Effector CD4-positive, alpha-beta T cell (primary cell): ENCODE results near the gene PRX.
"Not testable (repeated sequence)": the region's sequence is repeated elsewhere in the genome, so short reads cannot be mapped to it uniquely, and the experiment has no call there.

ENCODE experiments used
- DNase-seq: peaks from one replicate; pipeline ENCODE4 v3.0.0-alpha.2; 2020

PRX gene

GRCh38 chr19:40389404-40390083 is 23.6 kb downstream of the PRX start:
- DNase-seq, result no peak

- DNase-seq, result no peak
Observed at GRCh38 chr19:40388481-40388880, 24.7 kb downstream of the PRX start.

DNA sequence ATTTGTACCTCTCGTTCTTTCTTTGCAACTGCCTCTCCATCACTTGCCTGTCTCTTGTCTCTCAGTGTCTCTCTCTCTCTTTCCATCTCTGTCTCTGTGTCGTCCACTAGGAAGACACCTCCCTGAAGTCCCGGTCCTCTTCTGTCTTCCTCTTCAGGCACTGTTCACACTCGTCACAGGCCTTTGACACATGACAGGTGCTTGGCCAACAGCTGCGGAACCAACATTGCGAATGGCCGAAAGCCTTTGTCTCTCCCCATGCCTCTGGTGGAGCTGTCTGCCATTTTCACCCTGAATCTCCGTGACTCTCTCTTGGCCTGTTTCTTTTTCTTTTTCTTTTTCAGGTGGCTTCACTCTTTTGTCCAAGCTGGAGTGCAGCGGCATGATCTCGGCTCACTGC is 26.0 kb downstream of the PRX start:
- no peak for DNase-seq

GRCh38 chr19:40383668-40384248 is 29.4 kb downstream of the PRX start:
- no peak for DNase-seq

- no peak for DNase-seq
Observed at GRCh38 chr19:40381321-40381720, 31.9 kb downstream of the PRX start.

DNA sequence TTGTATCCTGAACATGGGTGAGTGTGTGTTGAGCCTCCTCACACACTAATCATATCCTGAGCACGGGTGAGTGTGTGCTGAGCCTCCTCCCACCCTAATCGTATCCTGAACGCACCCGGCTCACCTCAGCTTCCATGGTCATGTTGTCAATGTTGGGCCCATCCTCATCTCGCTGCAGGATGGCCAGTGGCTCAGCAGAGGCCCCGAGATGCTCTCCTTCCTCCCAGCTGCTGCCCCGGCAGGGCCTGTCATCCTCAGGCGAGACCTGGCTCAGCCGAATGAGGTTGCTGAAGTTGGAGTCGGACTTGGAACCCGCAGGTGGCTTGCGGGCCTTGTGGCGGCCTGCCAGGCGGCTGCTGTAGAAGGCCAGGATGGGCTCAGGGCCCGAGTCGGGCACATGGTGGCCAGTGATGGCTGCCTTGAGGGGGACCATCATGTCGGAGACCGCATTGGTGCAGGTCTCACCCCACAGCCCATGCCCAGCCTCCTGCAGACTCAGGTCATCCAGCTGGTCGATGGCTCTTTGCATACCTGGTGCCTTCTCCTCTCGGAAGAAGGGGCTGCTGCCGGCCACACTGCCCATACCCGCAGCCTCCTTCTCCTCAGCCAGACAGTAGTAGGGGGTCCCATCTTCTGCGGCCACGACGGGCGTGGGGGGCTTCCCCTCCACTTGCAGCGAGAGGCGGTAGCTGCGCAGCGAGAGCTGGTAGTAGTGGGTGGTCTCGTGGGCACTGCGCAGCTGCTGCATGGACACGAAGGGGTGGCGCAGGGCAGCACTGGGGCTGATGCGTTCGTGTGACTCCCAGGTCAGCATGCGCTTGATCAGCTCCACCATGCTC is 32.8 kb downstream of the PRX start:
- DNase-seq, result no peak

- DNase-seq, result no peak
Observed at GRCh38 chr19:40379446-40380198, 33.6 kb downstream of the PRX start.

- DNase-seq, result no peak
Observed at GRCh38 chr19:40378509-40378908, 34.7 kb downstream of the PRX start.

DNA sequence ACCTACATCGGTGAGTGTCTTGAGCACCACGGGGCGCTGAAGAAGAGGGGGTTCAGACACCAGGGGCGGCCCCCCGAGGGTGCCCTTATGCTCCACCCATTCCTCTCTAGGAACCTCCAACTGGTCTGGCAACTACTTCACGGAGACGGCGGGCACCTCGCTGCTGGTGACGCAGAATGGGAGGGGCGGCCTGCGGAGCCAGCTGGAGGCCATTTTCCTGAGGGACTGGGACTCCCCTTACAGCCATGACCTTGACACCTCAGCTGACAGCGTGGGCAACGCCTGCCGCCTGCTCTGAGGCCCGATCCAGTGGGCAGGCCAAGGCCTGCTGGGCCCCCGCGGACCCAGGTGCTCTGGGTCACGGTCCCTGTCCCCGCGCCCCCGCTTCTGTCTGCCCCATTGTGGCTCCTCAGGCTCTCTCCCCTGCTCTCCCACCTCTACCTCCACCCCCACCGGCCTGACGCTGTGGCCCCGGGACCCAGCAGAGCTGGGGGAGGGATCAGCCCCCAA is 35.2 kb downstream of the PRX start:
- DNase-seq, result no peak

DNA sequence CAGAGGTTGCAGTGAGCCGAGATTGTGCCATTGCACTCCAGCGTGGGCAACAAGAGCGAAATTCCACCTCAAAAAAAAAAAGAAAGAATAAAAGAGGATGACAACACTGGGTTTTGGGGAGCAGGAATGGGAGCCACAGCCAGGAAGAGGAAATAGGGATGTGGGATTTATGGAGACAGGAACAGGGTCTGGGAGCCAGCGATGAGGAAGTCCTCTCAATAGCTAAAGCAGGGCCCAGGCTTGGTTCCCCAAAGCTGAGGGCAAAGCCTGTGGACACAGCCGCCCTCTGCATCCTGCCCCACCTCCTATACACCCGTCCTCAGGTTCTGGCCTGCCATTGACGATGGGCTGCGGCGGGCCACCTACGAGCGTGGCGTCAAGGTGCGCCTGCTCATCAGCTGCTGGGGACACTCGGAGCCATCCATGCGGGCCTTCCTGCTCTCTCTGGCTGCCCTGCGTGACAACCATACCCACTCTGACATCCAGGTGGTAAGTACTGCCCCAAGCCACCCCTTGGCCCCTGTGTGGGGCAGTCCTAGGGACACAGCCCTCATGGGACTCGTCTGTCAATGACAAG is 36.8 kb downstream of the PRX start:
- DNase-seq, result no peak

- DNase-seq, result no peak
Observed at GRCh38 chr19:40374084-40374483, 39.1 kb downstream of the PRX start.

- no peak for DNase-seq
Observed at GRCh38 chr19:40371802-40372122, 41.4 kb downstream of the PRX start.

DNA sequence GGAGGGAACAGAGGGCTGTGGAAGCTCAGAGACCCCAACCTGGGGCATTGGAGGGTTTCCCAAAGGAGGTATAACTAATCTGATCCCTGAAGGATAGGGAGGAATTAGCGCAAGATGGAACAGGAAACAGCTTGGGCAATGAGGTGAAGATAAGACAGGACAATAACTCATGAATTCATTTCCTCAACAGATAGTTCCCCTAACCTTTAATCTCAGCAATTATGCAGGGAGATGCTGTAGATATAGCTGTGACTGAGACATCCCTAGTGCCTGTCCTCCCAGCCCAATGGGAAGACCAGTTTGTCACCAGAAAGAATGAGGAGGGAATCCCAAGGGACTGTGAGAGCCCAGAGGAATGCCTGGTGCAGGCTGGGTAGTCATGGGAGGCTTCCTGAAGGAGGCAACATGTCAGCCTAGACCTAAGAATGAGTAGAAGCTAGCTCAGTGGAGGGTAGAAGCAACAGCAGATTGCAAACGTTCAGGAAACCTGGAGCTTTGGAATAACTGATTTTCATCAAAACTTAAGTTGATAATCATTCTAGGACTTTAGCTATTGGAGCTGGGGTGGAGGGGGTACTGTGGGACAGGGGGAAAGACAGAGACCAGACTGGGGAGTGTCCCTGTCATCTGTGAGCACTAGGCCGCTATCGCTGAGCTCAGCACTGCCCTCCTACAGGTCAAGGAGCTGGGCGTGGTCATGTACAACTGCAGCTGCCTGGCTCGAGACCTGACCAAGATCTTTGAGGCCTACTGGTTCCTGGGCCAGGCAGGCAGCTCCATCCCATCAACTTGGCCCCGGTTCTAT is 42.0 kb downstream of the PRX start:
- DNase-seq, result no peak

- not testable (repeated sequence) for DNase-seq
Observed at GRCh38 chr19:40370253-40370652, 42.9 kb downstream of the PRX start.

- DNase-seq, result no peak
Observed at GRCh38 chr19:40369797-40370196, 43.4 kb downstream of the PRX start.

- DNase-seq, result no peak
Observed at GRCh38 chr19:40367577-40368434, 45.4 kb downstream of the PRX start.

DNA sequence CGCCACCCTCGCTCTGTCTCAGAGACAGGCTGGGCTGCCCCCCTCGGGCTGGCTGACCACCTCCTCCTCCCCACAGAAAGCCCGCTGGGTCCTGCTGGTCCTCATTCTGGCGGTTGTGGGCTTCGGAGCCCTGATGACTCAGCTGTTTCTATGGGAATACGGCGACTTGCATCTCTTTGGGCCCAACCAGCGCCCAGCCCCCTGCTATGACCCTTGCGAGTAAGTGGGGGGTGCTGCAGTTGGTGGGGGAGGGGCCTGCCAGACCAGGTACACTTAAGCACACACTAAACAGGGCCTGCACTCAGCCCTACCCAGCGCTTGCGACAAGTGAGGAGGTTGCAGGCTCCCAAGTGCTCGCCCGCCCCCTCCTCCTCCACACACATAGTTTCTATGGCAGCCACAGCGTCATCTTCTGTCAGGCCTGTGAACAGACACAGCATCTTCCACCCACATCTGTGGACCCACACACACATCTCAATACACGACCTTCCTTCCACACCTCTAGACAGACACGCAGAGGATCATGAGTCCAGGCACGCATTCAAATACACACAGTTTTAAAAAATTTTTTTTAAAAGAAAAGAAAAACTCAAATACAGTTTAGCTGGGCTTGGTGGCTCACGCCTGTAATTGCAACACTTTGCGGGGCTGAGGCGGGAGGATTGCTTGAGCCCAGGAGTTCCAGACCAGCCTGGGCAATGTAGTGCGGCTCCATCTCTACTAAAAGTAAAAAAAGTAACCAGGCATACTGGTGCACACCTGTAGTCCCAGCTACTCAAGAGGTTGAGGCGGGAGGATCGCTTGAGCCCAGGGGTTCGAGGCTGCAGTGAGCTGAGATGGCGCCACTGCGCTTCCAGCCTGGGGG is 46.2 kb downstream of the PRX start:
- DNase-seq, result no peak

DNA sequence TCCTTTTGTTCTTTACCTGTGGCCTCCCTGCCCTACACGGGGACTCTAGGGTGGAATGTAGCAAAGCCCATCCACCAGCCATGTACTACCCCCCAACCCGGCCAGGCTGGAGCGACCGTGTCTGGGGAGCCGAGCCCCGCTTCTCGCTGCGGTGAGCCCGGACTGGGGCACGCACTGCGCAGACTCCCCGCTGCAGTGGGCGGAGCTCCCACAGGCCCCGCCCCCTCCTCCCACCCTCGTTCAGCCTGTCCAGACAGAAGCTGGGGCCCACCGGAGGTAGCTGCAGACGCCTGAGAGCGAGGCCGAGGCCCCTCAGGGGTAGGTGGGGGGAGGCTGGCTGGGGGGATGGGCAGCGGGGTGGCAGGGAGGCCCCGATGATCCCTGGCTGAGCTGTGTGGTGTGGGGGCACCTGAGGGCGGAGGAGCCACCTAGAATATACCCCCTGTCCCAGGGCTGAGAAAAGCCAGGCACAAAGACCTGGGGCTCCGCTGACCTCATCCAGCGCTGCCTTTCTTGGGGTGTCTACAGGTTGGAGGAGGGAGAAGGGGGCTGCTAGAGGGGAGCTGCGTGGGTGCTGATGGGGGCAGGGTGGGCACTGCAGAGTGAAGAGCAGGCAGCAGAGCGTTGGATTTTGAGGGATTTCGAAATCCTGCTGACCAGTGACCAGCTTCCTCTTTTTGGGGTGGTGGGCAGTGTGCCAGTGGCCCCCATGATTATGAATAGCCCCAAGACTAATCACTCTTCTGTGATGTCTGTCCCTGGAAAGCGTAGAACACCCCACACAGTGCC is 47.4 kb downstream of the PRX start:
- DNase-seq, result no peak

GRCh38 chr19:40365010-40365409 is 48.2 kb downstream of the PRX start:
- DNase-seq, result no peak
